Activated gamma-delta T cell treated with anti-CD3 and anti-CD28 coated beads, Interleukin-2, amount 50 U/mL, for 16 hours (primary cell): ENCODE measurements around the gene SLC35D2.
"Not testable (repeated sequence)": the region's sequence is repeated elsewhere in the genome, so short reads cannot be mapped to it uniquely, and the experiment has no call there.

Experiments used
- DNase-seq: peaks from one replicate; pipeline ENCODE4 v3.0.0-alpha.2; 2020; ENCODE audit warnings: low read depth

The SLC35D2 gene

GRCh38 chr9:96400132-96400910 is 16.8 kb upstream of the SLC35D2 start:
- no peak for DNase-seq

- DNase-seq = no peak
These were observed 15.8 kb upstream of the SLC35D2 start for GRCh38 chr9:96399325-96399633.

GRCh38 chr9:96398582-96399324 is 15.2 kb upstream of the SLC35D2 start:
- DNase-seq = no peak

GRCh38 chr9:96395964-96396363 is 12.5 kb upstream of the SLC35D2 start:
- no peak for DNase-seq

- DNase-seq = no peak
These were observed 11.5 kb upstream of the SLC35D2 start for GRCh38 chr9:96394832-96395496.

- no peak for DNase-seq
These were observed 8.8 kb upstream of the SLC35D2 start for GRCh38 chr9:96392263-96392662.

GRCh38 chr9:96391021-96391765 is 7.7 kb upstream of the SLC35D2 start:
- DNase-seq = no peak

- no peak for DNase-seq
These were observed 4.6 kb upstream of the SLC35D2 start for GRCh38 chr9:96388144-96388543.

GRCh38 chr9:96386157-96386556 is 2.6 kb upstream of the SLC35D2 start:
- DNase-seq = no peak

GRCh38 chr9:96382839-96383164 is 709 bp downstream of the SLC35D2 start:
- no peak for DNase-seq

- DNase-seq = no peak
These were observed 1.3 kb downstream of the SLC35D2 start for GRCh38 chr9:96382175-96382574.

GRCh38 chr9:96381696-96382095 is 1.8 kb downstream of the SLC35D2 start:
- DNase-seq = no peak

GRCh38 chr9:96381125-96381524 is 2.4 kb downstream of the SLC35D2 start:
- DNase-seq = no peak

GRCh38 chr9:96379461-96379860 is 4.0 kb downstream of the SLC35D2 start:
- no peak for DNase-seq

GRCh38 chr9:96378187-96378586 is 5.3 kb downstream of the SLC35D2 start:
- no peak for DNase-seq

GRCh38 chr9:96376891-96377874 is 6.3 kb downstream of the SLC35D2 start:
- no peak for DNase-seq

- not testable (repeated sequence) for DNase-seq
These were observed 8.0 kb downstream of the SLC35D2 start for GRCh38 chr9:96375507-96375906.

- no peak for DNase-seq
These were observed 15.6 kb downstream of the SLC35D2 start for GRCh38 chr9:96367943-96368342.

- DNase-seq = no peak
These were observed 20.1 kb downstream of the SLC35D2 start for GRCh38 chr9:96363175-96363967.

GRCh38 chr9:96362119-96362518 is 21.4 kb downstream of the SLC35D2 start:
- not testable (repeated sequence) for DNase-seq
